ENCODE measurements around the gene MYO1A. TPM values are rescaled to one million over a fixed set of nuclear protein-coding genes. Genes with fewer than 3 reads are reported as not detected.

MYO1A gene
- total RNA-seq, 1 donor from 2014 or later = 1.4 TPM

GRCh38 chr12:57096099-57096572, 46.2 kb upstream of the MYO1A start:
- Histone ChIP-seq H3K4me3 (no peak overlapping the region), H3K9me3 (no peaks in the 10 kb centered on the region), H3K36me3 (peaks cover 81% of the 10 kb centered on the region), H3K27me3 (no peaks in the 10 kb centered on the region), H3K27ac (no peak overlapping the region), H3K4me1 (peaks cover 38% of the 10 kb centered on the region)
- TF ChIP-seq CTCF (IDR thresholded peaks at IDR 0.05) = no peak
- peak; percentile 6 for ATAC-seq
- no peak for DNase-seq
- intact Hi-C loops (cut with DNase I) = no loop called here

- Histone ChIP-seq H3K27ac (no peak overlapping the region), H3K36me3 (peaks cover 84% of the 10 kb centered on the region), H3K4me1 (peaks cover 45% of the 10 kb centered on the region), H3K27me3 (no peaks in the 10 kb centered on the region), H3K9me3 (no peaks in the 10 kb centered on the region), H3K4me3 (no peak overlapping the region)
- no peak for ATAC-seq
- no peak for DNase-seq
- intact Hi-C loops (cut with DNase I) = no loop called here
- TF ChIP-seq CTCF (IDR thresholded peaks at IDR 0.05) = no peak
Observed at GRCh38 chr12:57095440-57095839, 45.5 kb upstream of the MYO1A start.

- peaks cover 45% of the 10 kb centered on the region for H3K4me1 ChIP-seq
- ATAC-seq = no peak
- H3K27ac ChIP-seq = peak overlapping the region; percentile 36
- peaks cover 75% of the 10 kb centered on the region for H3K36me3 ChIP-seq
- intact Hi-C loops (cut with DNase I) = no loop called here
- H3K27me3 ChIP-seq = no peaks in the 10 kb centered on the region
- DNase-seq = no peak
- no peak for TF ChIP-seq CTCF (IDR thresholded peaks at IDR 0.05)
- H3K9me3 ChIP-seq = no peaks in the 10 kb centered on the region
- no peak overlapping the region for H3K4me3 ChIP-seq
Observed at GRCh38 chr12:57094208-57095160, 44.6 kb upstream of the MYO1A start.

GRCh38 chr12:57093415-57094207, 43.7 kb upstream of the MYO1A start:
- peak; percentile 55 for TF ChIP-seq CTCF (IDR thresholded peaks at IDR 0.05)
- DNase-seq = peak; percentile 81
- Histone ChIP-seq H3K36me3 (peaks cover 67% of the 10 kb centered on the region), H3K27ac (peak overlapping the region; percentile 36), H3K4me3 (no peak overlapping the region), H3K27me3 (no peaks in the 10 kb centered on the region), H3K9me3 (no peaks in the 10 kb centered on the region), H3K4me1 (peaks cover 42% of the 10 kb centered on the region)
- intact Hi-C loops (cut with DNase I) = no loop called here
- ATAC-seq = peak; percentile 41

GRCh38 chr12:57092876-57093414, 43.0 kb upstream of the MYO1A start:
- H3K4me1 ChIP-seq = peaks cover 45% of the 10 kb centered on the region
- intact Hi-C loops (cut with DNase I) = no loop called here
- DNase-seq (peak; percentile 58), ATAC-seq (no peak)
- peak overlapping the region; percentile 15 for H3K27ac ChIP-seq
- no peak for TF ChIP-seq CTCF (IDR thresholded peaks at IDR 0.05)
- peaks cover 60% of the 10 kb centered on the region for H3K36me3 ChIP-seq
- H3K27me3 ChIP-seq = no peaks in the 10 kb centered on the region
- no peaks in the 10 kb centered on the region for H3K9me3 ChIP-seq
- no peak overlapping the region for H3K4me3 ChIP-seq

Measured in upper lobe of right lung (tissue), 1 donor.